ENCODE data around the gene ZNF30. TPM values are rescaled to one million over a fixed set of nuclear protein-coding genes. Genes with fewer than 3 reads are reported as not detected.
"Not testable (repeated sequence)": the region's sequence is repeated elsewhere in the genome, so short reads cannot be mapped to it uniquely, and the experiment has no call there.

Gene ZNF30
- total and polyA plus RNA-seq, 4 donors = 1.3 to 1.8 (median 1.7) TPM

DNA sequence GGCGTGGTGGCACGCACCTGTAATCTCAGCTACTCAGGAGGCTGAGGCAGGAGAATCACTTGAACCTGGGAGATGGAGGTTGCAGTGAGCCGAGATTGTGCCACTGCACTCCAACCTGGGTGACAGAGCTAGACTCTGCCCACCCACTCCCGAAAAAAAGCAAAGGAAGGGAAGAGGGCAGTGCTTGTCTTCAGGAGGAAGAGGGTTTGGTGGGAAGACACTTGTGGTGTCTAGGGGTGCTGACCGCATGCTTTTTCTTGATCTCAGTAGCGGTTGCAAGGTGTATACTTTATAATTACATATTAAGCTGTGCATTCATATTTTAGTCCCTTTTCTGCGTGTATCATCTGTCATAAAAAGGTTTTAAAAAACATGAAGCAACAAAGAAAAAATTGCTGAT is 65.9 kb downstream of the ZNF30 start:
- H3K9me3 ChIP-seq (ENCODE audit: control insufficient read depth in 4 of 4, low read length in 3 of 4); H3K9ac ChIP-seq (ENCODE audit: low read depth in 1 of 2, low read length in 2 of 2); H3K36me3 ChIP-seq (ENCODE audit: control insufficient read depth in 4 of 4, insufficient read depth in 3 of 4, low read depth in 1 of 4, low read length in 3 of 4); H3K27me3 ChIP-seq (ENCODE audit: control insufficient read depth in 4 of 4, insufficient read depth in 4 of 4, low read length in 3 of 4); H3K27ac ChIP-seq (ENCODE audit: low read depth in 1 of 2, low read length in 2 of 2); DNase-seq (ENCODE audit: low spot score); H3K4me3 ChIP-seq (ENCODE audit: low read depth in 1 of 3, low read length in 3 of 3): not testable (repeated sequence)
- WGBS = 94% methylated on average over 7 of the region's 7 CpGs
- H3K4me1 ChIP-seq (ENCODE audit: control insufficient read depth in 4 of 4, insufficient read depth in 4 of 4, low read length in 3 of 4) = peaks cover 10 to 17% (median 13%) of the 10 kb centered on the region in 4 donors

DNA sequence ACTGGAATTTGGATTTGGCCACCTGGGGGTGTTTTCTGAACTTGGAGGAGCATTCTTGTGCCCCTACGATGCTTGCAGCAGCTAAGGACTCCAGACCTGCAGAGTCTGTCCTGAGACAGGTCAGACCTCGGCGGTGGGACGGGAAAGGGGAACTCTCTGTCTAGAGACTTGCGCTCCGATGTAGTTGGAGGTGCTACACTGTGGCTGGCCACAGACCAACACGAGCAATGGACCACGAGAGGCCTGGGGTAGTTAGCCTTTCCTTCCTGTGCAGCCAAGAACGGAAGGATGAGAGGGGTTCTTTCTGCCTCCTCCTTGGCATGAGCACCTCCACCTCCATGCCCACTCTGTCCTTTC is 67.6 kb downstream of the ZNF30 start:
- H3K27ac ChIP-seq (ENCODE audit: low read depth in 1 of 2, low read length in 2 of 2) = peak overlapping the region in 1 of 2 donors; percentile 68
- no peak for DNase-seq (ENCODE audit: low spot score)
- WGBS = 81% methylated on average over 9 of the region's 9 CpGs
- no peak overlapping the region for H3K4me3 ChIP-seq (ENCODE audit: low read depth in 1 of 3, low read length in 3 of 3)
- H3K27me3 ChIP-seq (ENCODE audit: control insufficient read depth in 4 of 4, insufficient read depth in 4 of 4, low read length in 3 of 4) = no peaks in the 10 kb centered on the region
- H3K9ac ChIP-seq (ENCODE audit: low read depth in 1 of 2, low read length in 2 of 2) = no peak overlapping the region
- no peaks in the 10 kb centered on the region for H3K9me3 ChIP-seq (ENCODE audit: control insufficient read depth in 4 of 4, low read length in 3 of 4)
- peaks cover 10 to 23% (median 16%) of the 10 kb centered on the region in 4 donors for H3K4me1 ChIP-seq (ENCODE audit: control insufficient read depth in 4 of 4, insufficient read depth in 4 of 4, low read length in 3 of 4)
- TF ChIP-seq HNF4G (IDR thresholded peaks at IDR 0.05) = no peak
- TF ChIP-seq, protein P1, sequence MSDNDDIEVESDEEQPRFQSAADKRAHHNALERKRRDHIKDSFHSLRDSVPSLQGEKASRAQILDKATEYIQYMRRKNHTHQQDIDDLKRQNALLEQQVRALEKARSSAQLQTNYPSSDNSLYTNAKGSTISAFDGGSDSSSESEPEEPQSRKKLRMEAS (IDR thresholded peaks at IDR 0.05) = no peak
- TF ChIP-seq FOXA2 (IDR thresholded peaks at IDR 0.05) = no peak
- no peak for TF ChIP-seq EGR1 (IDR thresholded peaks at IDR 0.05; ENCODE audit: low read depth in 2 of 2)
- TF ChIP-seq TAF1 (conservative IDR thresholded peaks at IDR 0.05) = no peak
- TF ChIP-seq RAD21 (IDR thresholded peaks at IDR 0.05) = no peak
- H3K36me3 ChIP-seq (ENCODE audit: control insufficient read depth in 4 of 4, insufficient read depth in 3 of 4, low read depth in 1 of 4, low read length in 3 of 4) = no peaks in the 10 kb centered on the region

Other genes starting within 250 kb of the ZNF30 start
- gene SCGB2B2, start 249.7 kb upstream of the ZNF30 start, total RNA-seq = under 1 TPM; 0.09 to 0.50 TPM
- gene SCGB2B2, start 249.7 kb upstream of the ZNF30 start, polyA plus RNA-seq = under 1 TPM in 1 of 2 donors, not detected in 1; 0.25 TPM
- 10 to 100 TPM; 11.4 to 18.6 TPM for gene ZNF302, start 249.2 kb upstream of the ZNF30 start, total RNA-seq
- 10 to 100 TPM in 1 of 2 donors, 1 to 10 TPM in 1; 5.8 to 15.9 TPM for gene ZNF302, start 249.2 kb upstream of the ZNF30 start, polyA plus RNA-seq
- gene ZNF181, start 192.7 kb upstream of the ZNF30 start, total RNA-seq = 10 to 100 TPM in 1 of 2 donors, 1 to 10 TPM in 1; 9.6 to 15.2 TPM
- 10 to 100 TPM in 1 of 2 donors, 1 to 10 TPM in 1; 8.9 to 10.4 TPM for gene ZNF181, start 192.7 kb upstream of the ZNF30 start, polyA plus RNA-seq
- gene ZNF599, start 153.7 kb upstream of the ZNF30 start, total RNA-seq = 1 to 10 TPM; 2.1 to 2.6 TPM
- 1 to 10 TPM; 1.5 to 2.1 TPM for gene ZNF599, start 153.7 kb upstream of the ZNF30 start, polyA plus RNA-seq
- gene ZNF792, start 37.3 kb downstream of the ZNF30 start, total RNA-seq = 1 to 10 TPM; 4.8 to 4.9 TPM
- gene ZNF792, start 37.3 kb downstream of the ZNF30 start, polyA plus RNA-seq = 1 to 10 TPM in 1 of 2 donors, under 1 TPM in 1; 0.65 to 1.4 TPM
- gene GRAMD1A, start 73.4 kb downstream of the ZNF30 start, total RNA-seq = 10 to 100 TPM; 12.5 to 14.1 TPM
- 1 to 10 TPM; 8.6 to 9.9 TPM for gene GRAMD1A, start 73.4 kb downstream of the ZNF30 start, polyA plus RNA-seq
- 1 to 10 TPM; 2.0 to 4.9 TPM for gene SCN1B, start 103.6 kb downstream of the ZNF30 start, total RNA-seq
- gene SCN1B, start 103.6 kb downstream of the ZNF30 start, polyA plus RNA-seq = 1 to 10 TPM; 1.6 to 5.8 TPM
- gene HPN, start 114.8 kb downstream of the ZNF30 start, total RNA-seq = 100 to 1,000 TPM; 130 to 239 TPM
- gene HPN, start 114.8 kb downstream of the ZNF30 start, polyA plus RNA-seq = 100 to 1,000 TPM; 430 to 535 TPM
- gene FXYD3, start 188.9 kb downstream of the ZNF30 start, total RNA-seq = not detected
- under 1 TPM; 0.32 to 0.45 TPM for gene FXYD3, start 188.9 kb downstream of the ZNF30 start, polyA plus RNA-seq
- gene LGI4, start 208.2 kb downstream of the ZNF30 start, total RNA-seq = 1 to 10 TPM; 1.1 to 1.2 TPM
- 1 to 10 TPM in 1 of 2 donors, under 1 TPM in 1; 0.18 to 1.5 TPM for gene LGI4, start 208.2 kb downstream of the ZNF30 start, polyA plus RNA-seq
- 10 to 100 TPM; 18.7 to 20.3 TPM for gene FXYD1, start 211.9 kb downstream of the ZNF30 start, total RNA-seq
- gene FXYD1, start 211.9 kb downstream of the ZNF30 start, polyA plus RNA-seq = 100 to 1,000 TPM; 123 to 146 TPM
- under 1 TPM in 1 of 2 donors, not detected in 1; 0.08 TPM for gene FXYD7, start 216.4 kb downstream of the ZNF30 start, total RNA-seq
- under 1 TPM in 1 of 2 donors, not detected in 1; 0.09 TPM for gene FXYD7, start 216.4 kb downstream of the ZNF30 start, polyA plus RNA-seq
- 1 to 10 TPM; 2.2 to 2.8 TPM for gene FXYD5, start 227.8 kb downstream of the ZNF30 start, total RNA-seq
- 10 to 100 TPM; 11.8 to 22.0 TPM for gene FXYD5, start 227.8 kb downstream of the ZNF30 start, polyA plus RNA-seq